Transverse colon (tissue), 3 donors: Measurements from ENCODE around the gene MLC1.

ENCODE experiments used
- CTCF ChIP-seq, 5 experiments: fragments of 200-600 bp in 3 of 5; fragments of 450-650 bp in 2 of 5; sonication (generic) in 3 of 5; IDR thresholded peaks; 1 replicate in 2 of 5; 2 replicates in 3 of 5; pipeline ENCODE4 v1.5.1; 2016 to 2017; ENCODE audit warnings: antibody characterized with exemption in 5 of 5, inconsistent platforms in 3 of 5, mild to moderate bottlenecking in 2 of 5, moderate library complexity in 1 of 5
- EP300 ChIP-seq: sonication (generic); formaldehyde crosslinking; IDR thresholded peaks from one replicate; pipeline ENCODE4 v1.6.1; 2017; ENCODE audit warnings: antibody characterized with exemption, low read depth
- POLR2A ChIP-seq: fragments of 450-650 bp; IDR thresholded peaks from one replicate; pipeline ENCODE4 v1.6.1; 2016; ENCODE audit warnings: antibody characterized with exemption, mild to moderate bottlenecking, moderate library complexity

- TF ChIP-seq EP300, result no peak
- TF ChIP-seq CTCF (IDR thresholded peaks at IDR 0.05), result no peak
- no peak for TF ChIP-seq POLR2A
Observed at GRCh38 chr22:50035131-50035881, 49.9 kb downstream of the MLC1 start.
